BE2C (cell line): ENCODE data around the gene SIRT5.

Experiments
- DNase-seq: peaks from one replicate; pipeline ENCODE4 v3.0.0-alpha.2; 2020
- H3K27me3 ChIP-seq: fragments of 250-450 bp; sonication (Bioruptor Pico); 2 replicates; pipeline ENCODE4 v1.5.1; 2020; ENCODE audit warnings: mild to moderate bottlenecking
- H3K36me3 ChIP-seq: fragments of 250-450 bp; sonication (Bioruptor Pico); 2 replicates; pipeline ENCODE4 v1.5.1; 2020; ENCODE audit warnings: mild to moderate bottlenecking
- H3K4me1 ChIP-seq: fragments of 250-450 bp; sonication (Bioruptor Pico); 2 replicates; pipeline ENCODE4 v1.5.1; 2020
- H3K4me3 ChIP-seq: 2 replicates; pipeline ENCODE4 v1.5.1; 2011; ENCODE audit warnings: low read depth, low read length
- H3K9me3 ChIP-seq: fragments of 250-450 bp; sonication (Bioruptor Pico); 2 replicates; pipeline ENCODE4 v1.5.1; 2020
- TF ChIP-seq, protein P1 (sequence below): IDR thresholded peaks from 2 replicates; pipeline ENCODE4 v1.5.1; 2012; ENCODE audit warnings: mild to moderate bottlenecking, low read depth, low read length

The SIRT5 gene

DNA sequence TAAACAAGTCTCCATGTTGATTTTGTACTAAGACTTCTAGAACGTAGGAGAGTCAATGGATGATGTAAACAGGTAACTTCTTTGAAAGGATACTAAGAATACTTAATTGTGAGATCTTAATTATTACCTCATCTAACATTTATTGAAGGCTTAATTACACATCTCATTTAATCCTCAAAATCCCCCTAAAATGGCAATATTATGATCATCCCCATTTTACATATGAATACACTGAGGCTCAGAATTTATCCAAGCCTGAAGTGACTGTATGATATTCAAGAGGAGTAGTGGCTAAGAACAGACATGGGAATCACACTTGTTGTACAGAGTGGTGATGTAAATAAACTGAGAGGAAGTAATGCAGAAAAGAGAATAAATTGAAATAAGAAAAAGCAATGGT lies 63.6 kb downstream of the SIRT5 start:
- TF ChIP-seq, protein P1, sequence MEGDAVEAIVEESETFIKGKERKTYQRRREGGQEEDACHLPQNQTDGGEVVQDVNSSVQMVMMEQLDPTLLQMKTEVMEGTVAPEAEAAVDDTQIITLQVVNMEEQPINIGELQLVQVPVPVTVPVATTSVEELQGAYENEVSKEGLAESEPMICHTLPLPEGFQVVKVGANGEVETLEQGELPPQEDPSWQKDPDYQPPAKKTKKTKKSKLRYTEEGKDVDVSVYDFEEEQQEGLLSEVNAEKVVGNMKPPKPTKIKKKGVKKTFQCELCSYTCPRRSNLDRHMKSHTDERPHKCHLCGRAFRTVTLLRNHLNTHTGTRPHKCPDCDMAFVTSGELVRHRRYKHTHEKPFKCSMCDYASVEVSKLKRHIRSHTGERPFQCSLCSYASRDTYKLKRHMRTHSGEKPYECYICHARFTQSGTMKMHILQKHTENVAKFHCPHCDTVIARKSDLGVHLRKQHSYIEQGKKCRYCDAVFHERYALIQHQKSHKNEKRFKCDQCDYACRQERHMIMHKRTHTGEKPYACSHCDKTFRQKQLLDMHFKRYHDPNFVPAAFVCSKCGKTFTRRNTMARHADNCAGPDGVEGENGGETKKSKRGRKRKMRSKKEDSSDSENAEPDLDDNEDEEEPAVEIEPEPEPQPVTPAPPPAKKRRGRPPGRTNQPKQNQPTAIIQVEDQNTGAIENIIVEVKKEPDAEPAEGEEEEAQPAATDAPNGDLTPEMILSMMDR = no peak
- no peak overlapping the region for H3K4me3 ChIP-seq
- H3K4me1 ChIP-seq = no peaks in the 10 kb centered on the region
- DNase-seq = no peak
- H3K27me3 ChIP-seq = no peaks in the 10 kb centered on the region
- peaks cover 5% of the 10 kb centered on the region for H3K36me3 ChIP-seq
- H3K9me3 ChIP-seq = no peaks in the 10 kb centered on the region

DNA sequence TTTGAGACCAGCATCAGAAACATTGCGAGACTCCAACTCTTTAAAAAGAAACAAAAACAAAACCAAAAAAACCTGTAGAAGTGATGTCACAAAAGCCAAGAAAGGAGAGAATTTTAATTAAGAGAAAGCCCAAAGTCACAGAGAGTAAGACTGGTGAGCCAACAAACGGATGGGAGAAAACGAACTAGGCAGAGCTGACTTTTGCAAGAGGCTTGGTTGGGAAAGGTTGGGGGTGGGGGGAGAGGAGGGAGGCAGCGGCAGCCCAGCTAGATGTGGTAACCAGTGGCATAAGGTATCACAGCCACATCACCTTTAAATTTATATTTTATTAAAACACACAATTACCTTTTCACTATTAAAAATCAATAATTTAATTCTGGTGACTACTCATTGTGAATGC lies 64.2 kb downstream of the SIRT5 start:
- no peak for DNase-seq
- no peaks in the 10 kb centered on the region for H3K27me3 ChIP-seq
- TF ChIP-seq, protein P1 = no peak
- no peaks in the 10 kb centered on the region for H3K9me3 ChIP-seq
- no peak overlapping the region for H3K4me3 ChIP-seq
- H3K4me1 ChIP-seq = no peaks in the 10 kb centered on the region
- H3K36me3 ChIP-seq = peaks cover 5% of the 10 kb centered on the region

DNA sequence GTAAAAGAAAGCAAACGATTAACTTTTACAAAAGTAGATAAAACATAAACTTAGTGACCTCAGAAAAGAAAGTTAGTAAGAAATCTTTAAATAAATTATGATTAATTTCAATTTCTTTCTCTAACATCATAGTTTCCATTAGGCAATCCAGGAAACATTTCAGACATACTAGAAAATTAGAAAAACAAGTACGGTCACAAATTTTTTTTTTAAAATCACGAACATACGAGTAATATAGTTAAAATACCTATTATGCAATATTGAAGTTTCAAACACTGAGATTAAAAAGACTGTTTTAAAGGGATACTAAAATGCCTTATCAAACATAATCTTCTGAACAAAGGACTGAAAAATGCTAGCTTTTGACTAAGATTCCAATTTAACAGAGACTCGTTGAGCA lies 66.9 kb downstream of the SIRT5 start:
- H3K4me1 ChIP-seq = no peaks in the 10 kb centered on the region
- H3K36me3 ChIP-seq = peaks cover 5% of the 10 kb centered on the region
- no peak overlapping the region for H3K4me3 ChIP-seq
- TF ChIP-seq, protein P1 = no peak
- no peaks in the 10 kb centered on the region for H3K27me3 ChIP-seq
- DNase-seq = no peak
- H3K9me3 ChIP-seq = no peaks in the 10 kb centered on the region

DNA sequence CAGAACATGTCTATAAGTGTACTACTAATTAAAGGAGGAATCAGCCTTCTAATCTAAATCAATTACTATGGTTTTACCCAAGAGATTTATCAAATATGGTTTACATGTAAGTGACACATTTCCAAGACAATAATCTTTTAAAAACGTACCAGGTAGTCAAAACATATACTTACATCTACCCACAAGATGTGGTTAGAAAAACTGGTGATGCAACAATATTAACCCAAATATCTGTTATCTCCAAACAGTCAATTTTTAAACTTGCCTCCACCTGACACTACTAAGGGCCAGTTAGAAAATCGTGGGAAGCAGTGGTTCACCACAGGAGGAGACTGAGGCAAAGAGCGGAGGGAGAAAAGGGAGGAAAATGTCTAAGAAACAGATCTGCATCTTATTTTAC lies 68.7 kb downstream of the SIRT5 start:
- TF ChIP-seq, protein P1 = no peak
- Histone ChIP-seq H3K4me1 (no peaks in the 10 kb centered on the region), H3K27me3 (no peaks in the 10 kb centered on the region)

DNA sequence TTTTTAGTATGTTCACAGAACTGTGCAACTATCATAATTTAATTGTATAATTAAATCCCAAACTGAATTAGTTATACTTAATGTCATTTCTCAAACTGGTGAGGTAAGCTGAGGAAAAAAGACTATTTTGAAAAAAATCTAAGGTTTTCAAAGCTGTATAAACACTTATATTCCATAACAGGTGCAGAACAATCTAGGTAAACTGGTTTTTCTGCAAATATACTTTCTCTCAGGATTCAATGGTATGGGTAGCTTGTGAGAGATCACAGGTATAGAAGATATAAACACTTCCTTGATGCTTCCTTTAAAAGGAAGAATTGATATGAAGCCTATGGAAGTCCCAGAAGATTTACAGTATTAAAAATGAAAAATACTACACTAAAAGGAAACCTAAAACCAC lies 74.4 kb downstream of the SIRT5 start:
- H3K4me3 ChIP-seq = no peak overlapping the region
- TF ChIP-seq, protein P1 = no peak
- no peaks in the 10 kb centered on the region for H3K9me3 ChIP-seq
- no peak for DNase-seq
- H3K4me1 ChIP-seq = peaks cover 9% of the 10 kb centered on the region
- no peaks in the 10 kb centered on the region; the same call in 1 of the 2 replicates for H3K36me3 ChIP-seq
- H3K27me3 ChIP-seq = no peaks in the 10 kb centered on the region

More for the DNA sequence above, 68.7 kb downstream of the SIRT5 start:
- Histone ChIP-seq H3K36me3 (peaks cover 5% of the 10 kb centered on the region), H3K4me3 (no peak overlapping the region), H3K9me3 (no peaks in the 10 kb centered on the region)
- no peak for DNase-seq

DNA sequence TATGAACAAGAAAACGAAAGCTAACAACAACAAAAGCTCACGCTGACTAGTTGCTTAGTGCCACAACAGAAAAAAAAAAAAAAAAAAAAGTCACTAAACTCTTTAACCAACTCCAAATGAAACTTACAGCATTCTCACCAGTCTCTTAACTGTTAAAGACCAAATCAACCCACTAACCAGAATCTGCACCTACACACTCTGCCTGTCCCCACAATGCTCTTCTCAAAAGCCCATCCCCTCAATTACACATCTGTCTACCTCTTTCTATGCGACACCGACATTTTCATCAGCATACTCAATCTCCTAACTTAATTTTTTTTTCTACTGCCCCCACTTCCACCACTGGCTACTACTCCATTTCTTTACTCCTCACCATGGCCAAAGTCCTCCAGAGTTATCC lies 75.0 kb downstream of the SIRT5 start:
- TF ChIP-seq, protein P1 = no peak
- H3K4me1 ChIP-seq = peaks cover 13% of the 10 kb centered on the region
- no peak for DNase-seq

More for the DNA sequence above, 75.0 kb downstream of the SIRT5 start:
- Histone ChIP-seq H3K27me3 (no peaks in the 10 kb centered on the region), H3K4me3 (no peak overlapping the region), H3K9me3 (no peaks in the 10 kb centered on the region), H3K36me3 (no peaks in the 10 kb centered on the region; the same call in 1 of the 2 replicates)
